ENCODE data around the gene SMAGP. TPM values are rescaled to one million over a fixed set of nuclear protein-coding genes. Genes with fewer than 3 reads are reported as not detected.

Gene SMAGP
- total RNA-seq, 4 donors from 2014 or later = 1.7 to 3.5 (median 2.5) TPM

GRCh38 chr12:51217133-51217967 lies 52.9 kb downstream of the SMAGP start:
- ATAC-seq = peak; percentile 54 to 57
- H3K9me3 ChIP-seq = no peaks in the 10 kb centered on the region
- H3K4me1 ChIP-seq = peaks cover 17 to 19% of the 10 kb centered on the region in 2 donors
- peak; percentile 36 to 63 for DNase-seq
- intact Hi-C loops (cut with DNase I; ENCODE audit: low total_unique reads) (loop anchor here (1.0 to 5.0 kb wide), 3 partner anchors 135 to 290 kb away; partner anchors contain the start of gene CSRNP2), in situ Hi-C loops (cut with MboI; ENCODE audit: low sequenced_read_pairs in 4 of 4) (no loop called here)
- H3K27ac ChIP-seq = peak overlapping the region; percentile 98 to 100 (median 99)
- no peaks in the 10 kb centered on the region for H3K36me3 ChIP-seq
- no peaks in the 10 kb centered on the region for H3K27me3 ChIP-seq
- TF ChIP-seq, protein P1, sequence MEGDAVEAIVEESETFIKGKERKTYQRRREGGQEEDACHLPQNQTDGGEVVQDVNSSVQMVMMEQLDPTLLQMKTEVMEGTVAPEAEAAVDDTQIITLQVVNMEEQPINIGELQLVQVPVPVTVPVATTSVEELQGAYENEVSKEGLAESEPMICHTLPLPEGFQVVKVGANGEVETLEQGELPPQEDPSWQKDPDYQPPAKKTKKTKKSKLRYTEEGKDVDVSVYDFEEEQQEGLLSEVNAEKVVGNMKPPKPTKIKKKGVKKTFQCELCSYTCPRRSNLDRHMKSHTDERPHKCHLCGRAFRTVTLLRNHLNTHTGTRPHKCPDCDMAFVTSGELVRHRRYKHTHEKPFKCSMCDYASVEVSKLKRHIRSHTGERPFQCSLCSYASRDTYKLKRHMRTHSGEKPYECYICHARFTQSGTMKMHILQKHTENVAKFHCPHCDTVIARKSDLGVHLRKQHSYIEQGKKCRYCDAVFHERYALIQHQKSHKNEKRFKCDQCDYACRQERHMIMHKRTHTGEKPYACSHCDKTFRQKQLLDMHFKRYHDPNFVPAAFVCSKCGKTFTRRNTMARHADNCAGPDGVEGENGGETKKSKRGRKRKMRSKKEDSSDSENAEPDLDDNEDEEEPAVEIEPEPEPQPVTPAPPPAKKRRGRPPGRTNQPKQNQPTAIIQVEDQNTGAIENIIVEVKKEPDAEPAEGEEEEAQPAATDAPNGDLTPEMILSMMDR (IDR thresholded peaks at IDR 0.05 in 4 of 5, conservative IDR thresholded peaks at IDR 0.05 in 1 of 5) = peak in 4 of 5 experiments; percentile 13 to 46 (median 32)
- peak; percentile 16 to 41 for TF ChIP-seq POLR2A (IDR thresholded peaks at IDR 0.05)
- peak overlapping the region; percentile 85 to 98 (median 89) for H3K4me3 ChIP-seq

DNA sequence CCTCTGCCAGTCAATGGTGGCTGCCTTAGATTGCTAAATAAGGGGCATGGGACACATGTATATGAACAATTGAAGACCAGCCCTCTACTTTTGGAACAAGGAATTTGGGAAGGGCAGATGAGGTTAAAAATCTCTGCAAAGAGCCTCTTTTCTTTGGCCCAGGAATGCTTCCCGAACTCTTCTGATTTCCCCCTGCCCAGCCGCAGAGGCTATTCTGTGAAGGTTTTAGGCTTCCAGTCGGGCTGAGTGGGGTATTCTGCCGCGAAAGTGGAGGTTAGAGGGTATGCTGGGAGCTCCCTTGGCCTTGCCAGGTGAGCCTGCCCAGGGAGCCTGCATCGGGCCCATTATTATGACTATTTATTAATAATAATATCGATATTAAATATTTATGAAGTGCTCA lies 53.6 kb downstream of the SMAGP start:
- TF ChIP-seq POLR2A (IDR thresholded peaks at IDR 0.05) = no peak
- TF ChIP-seq, protein P1 (IDR thresholded peaks at IDR 0.05 in 4 of 5, conservative IDR thresholded peaks at IDR 0.05 in 1 of 5) = no peak
- H3K9me3 ChIP-seq = no peaks in the 10 kb centered on the region
- in situ Hi-C loops (cut with MboI; ENCODE audit: low sequenced_read_pairs in 4 of 4) = no loop called here
- DNase-seq (no peak), ATAC-seq (no peak)
- no peaks in the 10 kb centered on the region for H3K27me3 ChIP-seq
- no peaks in the 10 kb centered on the region for H3K36me3 ChIP-seq
- H3K27ac ChIP-seq = peak overlapping the region; percentile 98 to 100 (median 99)
- peaks cover 17 to 19% of the 10 kb centered on the region in 2 donors for H3K4me1 ChIP-seq
- intact Hi-C loops (cut with DNase I; ENCODE audit: low total_unique reads) = loop anchor here (1.0 to 5.0 kb wide), 3 partner anchors 134 to 289 kb away; partner anchors contain the start of gene CSRNP2
- H3K4me3 ChIP-seq = peak overlapping the region; percentile 85 to 98 (median 89)

DNA sequence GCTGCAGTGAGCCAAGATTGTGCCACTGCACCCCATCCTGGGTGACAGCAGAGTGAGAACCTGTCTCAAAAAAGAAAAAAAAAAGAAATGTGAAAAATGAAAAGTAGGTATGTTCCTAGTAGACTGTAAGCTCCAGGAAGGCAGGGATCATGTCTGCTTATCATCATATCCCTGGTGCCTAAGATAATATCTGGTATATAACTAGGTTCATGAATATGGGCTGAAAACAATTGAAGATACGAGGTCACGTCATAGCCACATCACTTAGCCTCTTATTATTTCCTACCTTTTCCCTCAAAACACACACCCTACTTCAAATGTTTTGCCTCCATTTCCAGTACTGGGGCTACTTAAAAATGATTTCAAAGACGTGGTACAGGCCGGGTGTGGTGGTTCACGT lies 55.3 kb downstream of the SMAGP start:
- peaks cover 17 to 19% of the 10 kb centered on the region in 2 donors for H3K4me1 ChIP-seq
- no peak for TF ChIP-seq POLR2A (IDR thresholded peaks at IDR 0.05)
- TF ChIP-seq, protein P1 (IDR thresholded peaks at IDR 0.05 in 4 of 5, conservative IDR thresholded peaks at IDR 0.05 in 1 of 5) = no peak
- intact Hi-C loops (cut with DNase I; ENCODE audit: low total_unique reads) = loop anchor here (5.0 kb wide), 2 partner anchors 133 to 288 kb away; partner anchors contain the start of gene CSRNP2
- H3K4me3 ChIP-seq = no peak overlapping the region
- no peaks in the 10 kb centered on the region for H3K36me3 ChIP-seq
- ATAC-seq (no peak), DNase-seq (no peak)
- H3K9me3 ChIP-seq = no peaks in the 10 kb centered on the region
- in situ Hi-C loops (cut with MboI; ENCODE audit: low sequenced_read_pairs in 4 of 4) = no loop called here
- H3K27me3 ChIP-seq = no peaks in the 10 kb centered on the region
- no peak overlapping the region for H3K27ac ChIP-seq

- ATAC-seq = no peak
- intact Hi-C loops (cut with DNase I; ENCODE audit: low total_unique reads) = no loop called here
- Histone ChIP-seq H3K4me1 (no peaks in the 10 kb centered on the region), H3K27ac (no peak overlapping the region), H3K27me3 (no peaks in the 10 kb centered on the region), H3K9me3 (no peaks in the 10 kb centered on the region), H3K4me3 (no peak overlapping the region), H3K36me3 (peaks cover 0 to 8% of the 10 kb centered on the region in 2 donors)
- no peak for DNase-seq
- TF ChIP-seq, protein P1 (IDR thresholded peaks at IDR 0.05 in 4 of 5, conservative IDR thresholded peaks at IDR 0.05 in 1 of 5) = no peak
- no peak for TF ChIP-seq POLR2A (IDR thresholded peaks at IDR 0.05)
- in situ Hi-C loops (cut with MboI; ENCODE audit: low sequenced_read_pairs in 4 of 4) = no loop called here
Observed at GRCh38 chr12:51210690-51211395, 59.4 kb downstream of the SMAGP start.

Data from gastrocnemius medialis (tissue), 4 donors.